ENCODE measurements around the gene AKAP9. TPM values are rescaled to one million over a fixed set of nuclear protein-coding genes. Genes with fewer than 3 reads are reported as not detected.
"Not testable (repeated sequence)": the region's sequence is repeated elsewhere in the genome, so short reads cannot be mapped to it uniquely, and the experiment has no call there.

The AKAP9 gene
- polyA plus RNA-seq, 3 donors: 75.7 to 105 (median 88.3) TPM

DNA sequence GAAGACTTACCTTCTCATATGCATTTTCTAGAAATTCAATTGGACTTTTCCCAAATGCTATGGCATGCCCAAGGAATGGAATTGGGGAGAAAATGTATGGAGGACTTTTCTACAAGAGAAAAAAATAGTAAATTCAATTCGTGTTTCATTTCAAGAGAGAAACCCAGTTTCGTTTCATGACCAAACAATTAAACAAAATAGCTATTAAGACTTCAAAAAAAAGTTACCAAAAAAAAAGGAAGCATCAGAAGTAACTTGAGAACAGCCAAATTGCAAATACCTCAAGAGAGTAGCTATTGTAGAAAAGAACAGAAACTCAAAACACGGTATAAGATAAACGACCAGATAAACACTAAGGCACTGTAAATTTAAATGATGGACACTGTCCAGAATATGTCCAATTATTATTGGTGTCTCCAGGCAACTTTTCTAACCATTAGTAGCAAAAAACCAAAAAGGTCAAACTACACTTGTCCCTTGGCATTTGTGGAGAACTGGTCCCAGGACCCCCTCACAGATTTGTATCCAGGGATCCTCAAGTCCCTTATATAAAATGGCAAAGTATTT lies 191.2 kb downstream of the AKAP9 start:
- DNase-seq: no peak

DNA sequence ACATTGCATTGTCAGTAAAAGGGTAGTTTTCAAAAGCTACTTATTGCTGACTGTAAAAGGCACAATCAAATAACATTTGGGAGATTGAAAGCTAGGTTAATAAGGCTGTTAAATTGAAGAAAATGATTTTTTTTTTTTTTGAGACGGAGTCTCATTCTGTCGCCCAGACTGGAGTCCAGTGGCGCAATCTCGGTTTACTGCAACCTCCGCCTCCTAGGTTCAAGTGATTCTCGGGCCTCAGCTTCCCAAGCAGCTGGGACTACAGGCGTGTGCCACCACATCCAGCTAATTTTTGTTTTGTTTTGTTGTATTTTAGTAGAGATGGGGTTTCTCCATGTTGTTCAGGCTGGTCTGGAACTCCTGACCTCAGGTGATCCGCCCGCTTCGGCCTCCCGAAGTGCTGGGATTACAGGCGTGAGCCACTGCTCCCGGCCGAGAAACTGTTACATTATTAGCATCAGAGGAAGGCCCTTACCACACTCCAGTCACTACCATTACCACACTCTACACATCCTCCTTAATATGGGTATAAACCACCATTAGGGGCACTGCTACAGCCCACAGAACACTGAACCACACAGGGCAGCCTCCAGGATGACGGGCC lies 192.6 kb downstream of the AKAP9 start:
- no peak for DNase-seq

DNA sequence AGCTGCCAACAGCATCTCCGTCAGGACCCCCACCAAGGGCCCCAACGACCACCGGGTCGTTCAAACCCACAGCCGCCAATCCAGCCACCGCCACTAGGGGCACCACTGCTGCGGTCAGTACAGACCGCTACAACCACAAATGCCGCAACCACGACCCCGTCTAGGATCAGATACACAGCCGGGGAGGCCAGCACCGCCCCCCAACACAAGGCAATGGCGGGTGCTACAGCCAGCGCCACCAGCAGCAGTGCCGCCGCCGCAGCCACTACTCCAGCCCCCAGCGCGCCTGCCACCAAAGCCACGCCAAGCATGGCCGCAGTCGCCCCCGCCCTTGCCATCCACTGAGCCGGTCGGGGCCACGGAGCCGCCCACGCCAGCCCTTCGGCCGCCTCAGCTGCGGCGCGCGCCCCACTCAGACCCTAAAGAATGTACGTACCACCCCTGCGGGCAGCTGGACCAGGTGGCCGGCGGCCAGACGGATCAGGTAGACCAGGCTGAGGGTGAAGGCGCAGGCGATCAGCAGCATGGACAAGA lies 193.1 kb downstream of the AKAP9 start:
- peak; percentile 79 for DNase-seq

DNA sequence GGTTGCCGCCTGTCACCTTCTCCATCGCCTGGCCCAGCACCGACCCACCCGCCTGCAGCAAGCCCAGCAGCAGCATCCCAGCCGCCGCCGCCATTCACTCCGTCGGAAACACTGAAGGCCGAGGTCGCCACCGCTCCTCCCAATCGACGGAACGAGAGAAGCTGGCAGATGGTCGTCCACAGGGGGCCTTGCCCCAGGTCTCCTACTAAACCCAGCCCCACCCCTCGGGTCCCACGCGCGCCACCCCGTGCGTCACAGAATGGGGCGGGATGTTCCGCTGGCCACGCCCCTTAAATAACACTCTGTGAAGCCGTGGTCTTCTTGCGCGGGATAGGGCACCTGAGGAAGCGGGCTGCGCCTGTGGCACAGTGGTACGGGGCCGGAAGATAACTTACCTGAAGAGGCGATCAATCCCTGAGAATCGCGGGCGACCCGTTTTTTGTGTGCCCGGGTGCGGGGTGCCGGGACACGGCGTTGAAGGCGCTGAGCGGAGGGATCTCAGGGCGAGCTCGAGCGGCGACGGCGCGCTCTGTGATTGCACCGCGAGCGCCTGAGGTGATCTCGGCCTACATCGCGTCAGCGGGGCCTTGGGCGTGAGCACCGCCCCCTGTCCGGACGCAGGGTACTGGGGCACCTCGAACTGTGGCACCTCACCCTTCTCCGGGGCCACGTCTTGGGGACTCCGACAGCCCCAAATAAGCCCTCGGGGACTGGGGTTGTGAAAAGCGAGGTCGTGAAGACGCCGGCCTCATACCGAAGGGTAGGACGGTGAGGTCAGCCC lies 193.8 kb downstream of the AKAP9 start, which contains the start of gene CYP51A1:
CYP51A1 (minus strand) TSS at position 207 of the 781 bp plus-strand sequence; CDS start at position 94, 113 bp downstream.
- DNase-seq: peak; percentile 95

DNA sequence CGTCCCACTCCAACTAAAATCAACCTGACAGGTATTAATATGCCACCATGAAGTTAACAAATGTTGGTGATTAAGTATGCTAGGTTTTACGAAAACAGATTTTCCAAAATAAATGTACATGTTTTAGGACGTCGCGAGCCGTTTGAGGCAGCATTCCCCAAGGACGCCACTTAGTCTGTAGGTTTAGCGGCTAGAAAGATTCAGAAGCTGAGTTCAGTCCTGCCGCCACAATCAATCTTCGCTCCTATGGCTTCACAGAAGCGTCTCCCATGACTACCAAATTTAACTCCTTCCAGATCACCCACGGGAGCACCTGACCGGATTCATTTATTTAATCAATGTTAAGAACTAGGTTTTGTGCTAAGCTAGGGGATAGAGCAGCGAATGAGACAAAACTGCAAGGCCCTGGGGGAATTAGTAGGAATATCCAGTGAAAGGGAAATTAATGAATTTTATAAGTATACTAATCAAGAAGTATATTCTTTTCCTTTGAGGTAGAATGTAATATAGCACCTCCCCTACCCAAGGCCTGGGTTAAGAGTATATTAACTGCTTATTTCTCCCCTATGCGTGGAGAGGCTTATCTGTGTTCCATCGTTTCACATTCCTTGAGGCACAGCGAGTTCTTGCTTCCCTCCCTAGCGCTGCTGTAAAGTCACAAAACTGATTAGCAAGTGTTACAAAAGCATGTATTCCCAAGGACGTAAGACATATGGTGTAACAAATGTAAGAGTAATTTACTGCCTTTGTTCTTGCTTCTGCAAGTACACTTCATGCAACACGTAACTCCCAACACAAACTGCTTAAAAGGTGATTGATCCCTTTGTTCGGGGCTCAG lies 194.6 kb downstream of the AKAP9 start:
- peak; percentile 70 for DNase-seq

DNA sequence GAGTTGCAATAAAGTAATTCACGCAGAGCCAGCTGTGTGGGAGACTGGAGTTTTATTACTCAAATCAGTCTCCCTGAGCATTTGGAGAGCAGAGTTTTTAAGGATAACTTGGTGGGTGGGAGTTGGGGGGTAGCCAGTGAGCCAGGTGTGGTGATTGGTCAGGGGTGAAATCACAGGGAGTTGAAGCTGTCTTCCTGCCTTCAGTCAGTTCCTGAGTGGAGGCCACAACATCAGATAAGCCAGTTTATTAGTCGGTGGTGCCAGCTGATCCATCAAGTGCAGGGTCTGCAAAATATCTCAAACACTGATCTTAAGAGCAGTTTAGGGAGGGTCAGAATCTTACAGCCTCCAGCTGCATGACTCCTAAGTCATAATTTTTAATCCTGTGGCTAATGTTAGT lies 196.9 kb downstream of the AKAP9 start:
- DNase-seq: peak; percentile 88

DNA sequence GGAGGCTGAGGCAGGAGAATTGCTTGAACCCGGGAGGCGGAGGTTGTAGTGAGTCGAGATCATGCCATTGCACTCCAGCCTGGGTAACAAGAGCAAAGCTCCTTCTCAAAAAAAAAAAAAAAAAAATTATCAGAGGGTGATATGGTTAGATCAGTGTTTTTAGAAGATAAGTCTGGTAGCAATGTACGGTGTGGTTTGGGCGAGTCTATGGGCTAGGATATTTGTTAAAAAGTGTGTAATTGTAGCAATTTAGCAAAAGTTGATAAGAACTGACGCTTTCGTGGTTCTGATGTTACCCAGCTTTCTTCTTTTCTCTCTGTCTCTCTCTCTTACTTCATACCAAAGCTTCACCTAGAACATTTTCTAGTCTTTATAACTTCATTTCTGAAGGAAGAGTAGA lies 200.5 kb downstream of the AKAP9 start:
- no peak for DNase-seq

DNA sequence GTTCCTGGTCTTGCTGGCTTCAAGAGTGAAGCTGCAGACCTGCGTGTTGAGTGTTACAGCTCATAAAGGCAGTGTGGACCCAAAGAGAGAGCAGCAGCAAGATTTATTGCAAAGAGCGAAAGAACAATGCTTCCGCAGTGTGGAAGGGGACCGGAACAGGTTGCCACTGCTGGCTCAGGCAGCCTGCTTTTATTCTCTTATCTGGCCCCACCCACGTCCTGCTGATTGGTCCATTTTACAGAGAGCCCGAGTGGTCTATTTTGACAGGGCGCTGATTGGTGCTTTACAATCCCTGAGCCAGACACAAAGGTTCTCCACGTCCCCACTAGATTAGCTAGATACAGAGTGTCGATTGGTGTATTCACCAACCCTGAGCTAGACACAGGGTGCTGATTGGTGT lies 202.1 kb downstream of the AKAP9 start:
- not testable (repeated sequence) for DNase-seq

DNA sequence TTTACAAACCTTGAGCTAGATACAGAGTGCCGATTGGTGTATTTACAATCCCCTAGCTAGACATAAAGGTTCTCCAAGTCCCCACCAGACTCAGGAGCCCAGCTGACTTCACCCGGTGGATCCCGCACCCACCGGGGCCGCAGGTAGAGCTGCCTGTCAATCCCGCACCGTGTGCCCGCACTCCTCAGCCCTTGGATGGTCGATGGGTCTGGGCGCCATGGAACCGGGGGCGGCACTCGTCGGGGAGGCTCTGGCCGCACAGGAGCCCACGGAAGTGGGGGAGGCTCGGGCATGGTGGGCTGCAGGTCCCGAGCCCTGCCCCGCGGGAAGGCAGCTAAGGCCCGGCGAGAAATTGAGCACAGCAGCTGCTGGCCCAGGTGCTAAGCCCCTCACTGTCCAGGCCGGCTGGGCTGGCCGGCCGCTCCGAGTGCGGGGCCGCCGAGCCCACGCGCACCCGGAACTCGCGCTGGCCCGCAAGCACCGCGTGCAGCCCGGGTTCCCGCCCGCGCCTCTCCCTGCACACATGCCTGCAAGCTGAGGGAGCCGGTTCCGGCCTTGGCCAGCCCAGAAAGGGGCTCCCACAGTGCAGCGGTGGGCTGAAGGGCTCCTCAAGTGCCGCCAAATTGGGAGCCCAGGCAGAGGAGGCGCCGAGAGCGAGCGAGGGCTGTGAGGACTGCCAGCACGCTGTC lies 202.7 kb downstream of the AKAP9 start:
- not testable (repeated sequence) for DNase-seq

DNA sequence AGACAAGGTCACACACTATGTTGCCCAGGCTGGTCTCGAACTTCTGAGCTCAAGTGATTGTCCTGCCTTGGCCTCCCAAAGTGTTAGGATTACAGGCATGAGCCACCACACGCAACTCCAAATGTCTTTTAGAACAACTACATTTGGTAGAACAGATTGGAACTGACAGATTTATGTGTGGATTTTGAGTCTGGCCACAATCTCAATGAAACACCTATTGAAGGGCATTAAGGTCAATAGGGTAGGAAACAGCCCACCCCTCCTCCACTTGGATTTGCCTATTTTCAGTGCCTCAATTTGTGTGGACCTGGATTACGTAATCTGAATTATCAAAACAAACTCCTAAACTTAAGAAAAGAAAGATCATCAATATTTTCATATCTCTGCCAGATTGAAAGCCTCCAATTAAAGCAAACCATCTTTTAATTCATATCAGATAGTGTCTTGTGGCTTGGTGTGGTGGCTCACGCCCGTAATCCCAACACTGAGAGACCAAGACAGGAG lies 209.1 kb downstream of the AKAP9 start:
- no peak for DNase-seq

DNA sequence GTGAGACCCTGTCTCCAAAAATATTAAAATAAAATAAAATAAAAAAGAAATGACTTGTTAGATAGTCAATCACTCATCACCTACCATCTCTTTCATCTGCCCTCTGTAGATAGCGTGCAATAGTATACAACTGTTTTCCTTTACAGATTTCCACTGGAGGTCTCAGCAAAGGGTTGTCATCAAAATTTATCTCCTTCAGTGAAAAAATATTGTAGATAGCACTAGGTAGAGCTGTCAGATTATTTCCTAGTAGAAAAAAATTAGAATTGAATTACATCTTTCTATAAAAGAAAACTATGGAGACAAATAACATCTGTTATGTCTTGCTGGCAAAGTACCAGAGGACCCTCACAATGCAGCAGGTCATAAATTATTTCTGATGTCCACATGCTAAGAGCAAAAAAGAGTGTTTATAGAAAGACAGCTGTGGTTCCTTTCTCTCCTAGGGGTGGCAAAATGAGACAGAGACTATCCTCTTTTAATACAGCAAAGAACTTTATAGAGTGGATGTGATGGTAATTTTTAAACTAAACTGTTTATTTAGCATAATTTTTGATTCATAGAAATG lies 209.9 kb downstream of the AKAP9 start:
- no peak for DNase-seq

DNA sequence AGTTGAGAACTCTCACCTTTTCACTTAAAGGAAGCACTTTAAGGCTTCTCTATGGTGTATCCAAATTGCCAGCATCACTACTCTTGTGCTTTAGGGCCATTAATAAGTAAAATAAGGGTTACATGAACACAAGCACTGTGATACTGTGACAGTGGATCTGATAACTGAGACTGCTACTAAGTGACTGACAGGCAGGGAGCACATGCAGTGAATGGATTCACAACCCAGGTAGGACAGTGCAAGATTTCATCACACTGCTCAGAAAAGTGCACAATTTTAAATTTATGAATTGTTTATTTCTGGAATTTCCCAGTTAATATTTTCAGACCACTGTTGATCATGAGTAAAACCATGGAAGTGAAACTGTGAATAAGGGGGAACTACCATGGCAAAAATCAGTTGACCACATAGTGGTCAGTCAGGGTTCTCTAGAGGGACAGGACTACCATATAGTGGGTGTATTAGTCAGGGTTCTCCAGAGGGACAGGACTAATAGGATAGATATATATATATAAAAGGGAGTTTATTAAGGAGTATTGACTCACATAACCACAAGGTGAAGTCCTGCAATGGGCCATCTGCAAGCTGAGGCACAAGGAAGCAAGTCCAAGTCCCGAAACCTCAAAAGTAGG lies 214.6 kb downstream of the AKAP9 start:
- DNase-seq: no peak

DNA sequence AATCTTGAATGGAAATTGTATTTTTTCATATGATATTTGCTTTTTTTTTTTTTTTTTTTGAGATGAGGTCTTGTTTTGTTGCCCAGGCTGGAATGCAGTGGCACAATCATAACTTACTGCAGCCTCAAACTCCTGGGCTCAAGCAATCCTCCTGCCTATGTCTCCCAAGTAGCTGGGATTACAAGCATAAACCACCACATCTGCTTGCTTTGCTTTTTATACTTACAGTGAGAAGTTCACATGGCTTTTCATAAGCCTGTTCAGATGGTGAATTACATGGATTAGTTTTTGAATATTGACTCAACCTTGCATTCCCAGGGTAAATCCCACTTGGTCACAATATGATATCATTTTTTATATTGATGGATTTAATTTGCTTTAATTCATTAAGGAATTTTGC lies 216.3 kb downstream of the AKAP9 start:
- DNase-seq: no peak

DNA sequence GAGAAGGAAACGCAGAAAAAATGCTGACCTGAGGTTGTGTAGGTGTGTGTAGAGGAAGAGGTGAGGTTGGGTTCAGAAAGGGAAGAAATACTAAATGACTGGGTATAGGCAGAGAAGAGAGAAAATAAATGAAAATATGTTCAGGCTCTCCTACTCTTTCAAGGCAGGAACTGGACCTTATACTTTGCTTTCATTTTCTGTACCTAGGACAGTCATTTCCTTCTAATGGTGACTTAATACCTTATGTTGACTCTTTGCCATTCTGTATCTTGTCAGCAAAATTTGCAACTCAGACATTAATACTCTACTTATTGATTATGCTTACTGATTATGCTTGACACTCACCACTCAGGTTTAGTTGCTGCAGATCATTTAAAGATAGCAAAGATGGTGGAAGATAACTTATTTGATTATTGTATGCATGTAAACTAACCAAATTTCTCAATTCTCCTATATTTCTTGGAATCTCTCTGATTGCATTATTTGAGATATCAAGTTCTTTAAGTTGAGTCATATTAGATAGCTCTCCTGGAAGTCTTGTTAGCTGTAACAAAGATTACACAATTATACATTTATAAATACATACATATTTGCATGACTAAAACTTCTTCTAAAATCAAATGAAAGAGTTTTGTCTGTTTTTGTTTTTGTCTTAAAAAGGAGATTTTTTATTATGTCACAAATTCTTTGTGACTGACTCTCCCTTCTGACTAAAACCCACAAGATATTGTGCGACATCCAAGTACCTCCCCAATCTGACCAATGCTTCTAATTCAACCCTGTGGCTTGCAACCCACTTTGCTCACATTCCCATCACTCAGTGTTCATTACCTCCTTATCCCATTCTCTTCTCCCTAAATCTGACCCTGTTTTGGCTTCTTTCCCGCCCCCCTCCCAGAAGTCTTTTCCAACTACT lies 218.3 kb downstream of the AKAP9 start:
- no peak for DNase-seq

Other genes starting within 250 kb of the AKAP9 start
- 10 to 100 TPM; 16.8 to 17.0 (median 16.8) TPM for gene MTERF1, start 60.2 kb upstream of the AKAP9 start, polyA plus RNA-seq (ENCODE audit: insufficient read length in 3 of 3)
- gene CYP51A1, start 193.6 kb downstream of the AKAP9 start, polyA plus RNA-seq (ENCODE audit: insufficient read length in 3 of 3): 10 to 100 TPM; 69.4 to 87.2 (median 77.5) TPM
- 1 to 10 TPM in 1 of 3 donors, under 1 TPM in 2; 0.31 to 1.0 (median 0.68) TPM for gene LRRD1, start 238.3 kb downstream of the AKAP9 start, polyA plus RNA-seq (ENCODE audit: insufficient read length in 3 of 3)